Subcutaneous adipose tissue (tissue), 4 donors: Measurements from ENCODE around the gene CHKA. TPM values are rescaled to one million over a fixed set of nuclear protein-coding genes. Genes with fewer than 3 reads are reported as not detected.

ENCODE experiments used
- CTCF ChIP-seq: fragments of 450-650 bp; IDR thresholded peaks from one replicate; pipeline ENCODE4 v1.5.1; 2016; ENCODE audit warnings: low read depth, mild to moderate bottlenecking, control low read depth, antibody characterized with exemption, moderate library complexity
- total RNA-seq, 4 donors: library from RNA; depleted of rRNA; stranded (reverse); fragments of >200 nt; gene quantifications; one replicate each; pipeline ENCODE4 v1.1.0, GENCODE V29; 2016

Gene CHKA
- 10 to 100 TPM; 50.2 to 78.7 (median 59.6) TPM for total RNA-seq

GRCh38 chr11:68121067-68121899 is at the start of gene CHKA:
TSS of gene CHKA (minus strand) at chr11:68121388. CDS start at chr11:68121177, 211 bp downstream.
- no peak for TF ChIP-seq CTCF

- TF ChIP-seq CTCF: no peak
These were observed 48.3 kb upstream of the CHKA start for GRCh38 chr11:68169442-68169841.

GRCh38 chr11:68168694-68169093 is 47.5 kb upstream of the CHKA start:
- no peak for TF ChIP-seq CTCF

GRCh38 chr11:68167474-68167873 is 46.3 kb upstream of the CHKA start:
- no peak for TF ChIP-seq CTCF

- TF ChIP-seq CTCF: no peak
These were observed 45.8 kb upstream of the CHKA start for GRCh38 chr11:68166969-68167368.

GRCh38 chr11:68165601-68166000 is 44.4 kb upstream of the CHKA start:
- no peak for TF ChIP-seq CTCF

GRCh38 chr11:68164437-68164836 is 43.2 kb upstream of the CHKA start:
- TF ChIP-seq CTCF: no peak
